ENCODE data around the gene RSU1.
A peak's percentile ranks its signal among the peaks of the same experiment; 100 is the strongest.

Gene RSU1

GRCh38 chr10:16794005-16794404 lies 23.2 kb downstream of the RSU1 start:
- Histone ChIP-seq H3K9me3 (no peaks in the 10 kb centered on the region), H3K36me3 (no peaks in the 10 kb centered on the region), H3K27me3 (no peaks in the 10 kb centered on the region), H3K4me1 (peaks cover 0 to 28% (median 8%) of the 10 kb centered on the region in 4 donors), H3K27ac (no peak overlapping the region), H3K4me3 (no peak overlapping the region)
- no peak for DNase-seq
- intact Hi-C loops (cut with DNase I; ENCODE audit: low total_unique reads): no loop called here
- TF ChIP-seq CTCF (IDR thresholded peaks at IDR 0.05): no peak

- H3K4me1 ChIP-seq: peaks cover 0 to 33% (median 11%) of the 10 kb centered on the region in 4 donors
- H3K36me3 ChIP-seq: no peaks in the 10 kb centered on the region
- intact Hi-C loops (cut with DNase I; ENCODE audit: low total_unique reads): no loop called here
- peak overlapping the region; percentile 18 to 45 for H3K27ac ChIP-seq
- DNase-seq: peak; percentile 34 to 81
- H3K27me3 ChIP-seq: no peaks in the 10 kb centered on the region
- no peak for TF ChIP-seq CTCF (IDR thresholded peaks at IDR 0.05)
- H3K9me3 ChIP-seq: no peaks in the 10 kb centered on the region
- no peak overlapping the region for H3K4me3 ChIP-seq
Observed at GRCh38 chr10:16792675-16793074, 24.5 kb downstream of the RSU1 start.

GRCh38 chr10:16789765-16790164 lies 27.5 kb downstream of the RSU1 start:
- H3K4me1 ChIP-seq: peaks cover 0 to 33% (median 11%) of the 10 kb centered on the region in 4 donors
- H3K9me3 ChIP-seq: no peaks in the 10 kb centered on the region
- H3K36me3 ChIP-seq: peaks cover 0 to 6% (median 0%) of the 10 kb centered on the region in 3 donors
- no peak overlapping the region for H3K27ac ChIP-seq
- no peak overlapping the region for H3K4me3 ChIP-seq
- TF ChIP-seq CTCF (IDR thresholded peaks at IDR 0.05): no peak
- no peak for DNase-seq
- intact Hi-C loops (cut with DNase I; ENCODE audit: low total_unique reads): no loop called here
- H3K27me3 ChIP-seq: no peaks in the 10 kb centered on the region

- Histone ChIP-seq H3K36me3 (peaks cover 0 to 6% (median 0%) of the 10 kb centered on the region in 3 donors), H3K27me3 (no peaks in the 10 kb centered on the region), H3K27ac (no peak overlapping the region), H3K4me3 (no peak overlapping the region), H3K9me3 (no peaks in the 10 kb centered on the region), H3K4me1 (peaks cover 0 to 33% (median 11%) of the 10 kb centered on the region in 4 donors)
- intact Hi-C loops (cut with DNase I; ENCODE audit: low total_unique reads): no loop called here
- TF ChIP-seq CTCF (IDR thresholded peaks at IDR 0.05): no peak
- no peak for DNase-seq
Observed at GRCh38 chr10:16789261-16789660, 28.0 kb downstream of the RSU1 start.

GRCh38 chr10:16788778-16789177 lies 28.4 kb downstream of the RSU1 start:
- Histone ChIP-seq H3K27me3 (no peaks in the 10 kb centered on the region), H3K36me3 (peaks cover 0 to 6% (median 0%) of the 10 kb centered on the region in 3 donors), H3K4me3 (no peak overlapping the region), H3K9me3 (no peaks in the 10 kb centered on the region), H3K4me1 (peaks cover 0 to 33% (median 11%) of the 10 kb centered on the region in 4 donors), H3K27ac (no peak overlapping the region)
- no peak for TF ChIP-seq CTCF (IDR thresholded peaks at IDR 0.05)
- DNase-seq: no peak
- intact Hi-C loops (cut with DNase I; ENCODE audit: low total_unique reads): no loop called here

GRCh38 chr10:16788125-16788524 lies 29.1 kb downstream of the RSU1 start:
- Histone ChIP-seq H3K27ac (no peak overlapping the region), H3K4me3 (no peak overlapping the region), H3K9me3 (no peaks in the 10 kb centered on the region), H3K27me3 (no peaks in the 10 kb centered on the region), H3K4me1 (peaks cover 0 to 32% (median 11%) of the 10 kb centered on the region in 4 donors), H3K36me3 (peaks cover 0 to 6% (median 0%) of the 10 kb centered on the region in 3 donors)
- intact Hi-C loops (cut with DNase I; ENCODE audit: low total_unique reads): no loop called here
- no peak for TF ChIP-seq CTCF (IDR thresholded peaks at IDR 0.05)
- DNase-seq: no peak

All from tibial artery (tissue), 4 donors.